SK-N-SH (cell line): Measurements from ENCODE around the gene OAF. TPM values are rescaled to one million over a fixed set of nuclear protein-coding genes. Genes with fewer than 3 reads are reported as not detected.

Source experiments
- CTCF ChIA-PET: fragments of 300-600, 350-600 bp; formaldehyde crosslinking; extraction: SDS; loops from one replicate; lab custom pipeline; 2021; lab: Yijun Ruan, JAX
- POLR2A ChIA-PET: fragments of 350-600 bp; sonication (Branson Sonifier 250); formaldehyde crosslinking; extraction: SDS; loops from one replicate; lab custom pipeline; 2020; ENCODE audit warnings: antibody characterized with exemption, inconsistent platforms; lab: Yijun Ruan, JAX
- DNase-seq: peaks from one replicate; pipeline ENCODE4 v3.0.0; 2012
- H2AFZ ChIP-seq: fragments of 200-600 bp; sonication (generic); 2 replicates; pipeline ENCODE4 v1.8.1; 2016; ENCODE audit warnings: antibody characterized with exemption, mild to moderate bottlenecking, low read depth
- H3F3A ChIP-seq: fragments of 200-600 bp; sonication (generic); replicated peaks from 2 replicates; pipeline ENCODE3; 2016; ENCODE audit warnings: antibody characterized with exemption, mild to moderate bottlenecking; ENCODE audit not compliant: insufficient read depth
- H3K27ac ChIP-seq, 2 experiments: fragments of 200-500 bp in 1 of 2; fragments of 200-600 bp in 1 of 2; sonication (Bioruptor generic) in 1 of 2; sonication (generic), shearing (Covaris generic) in 1 of 2; 2 replicates each; pipeline versions ENCODE4 v1.5.1 to v1.6.1; 2014 to 2016; ENCODE audit warnings: low read depth in 2 of 2, inconsistent platforms in 1 of 2, low read length in 1 of 2, mild to moderate bottlenecking in 1 of 2, mixed read lengths in 1 of 2
- H3K27me3 ChIP-seq: fragments of 200-600 bp; sonication (generic), shearing (Covaris generic); 2 replicates; pipeline ENCODE4 v1.6.1; 2016; ENCODE audit warnings: mixed run types; ENCODE audit not compliant: insufficient read depth
- H3K36me3 ChIP-seq, 2 experiments: fragments of 200-500 bp in 1 of 2; fragments of 200-600 bp in 1 of 2; sonication (Bioruptor generic) in 1 of 2; sonication (generic) in 1 of 2; replicated peaks in 1 of 2; 2 replicates each; pipeline versions ENCODE3 to v1.5.1; 2014 to 2016; ENCODE audit warnings: low read length in 1 of 2, mild to moderate bottlenecking in 1 of 2; ENCODE audit not compliant: insufficient read depth in 2 of 2, control insufficient read depth in 1 of 2
- H3K4me1 ChIP-seq, 2 experiments: fragments of 200-500 bp in 1 of 2; fragments of 200-600 bp in 1 of 2; sonication (Bioruptor generic) in 1 of 2; sonication (generic), shearing (Covaris generic) in 1 of 2; 2 replicates each; pipeline versions ENCODE4 v1.5.1 to v1.6.1; 2014 to 2016; ENCODE audit warnings: low read depth in 1 of 2, low read length in 1 of 2, mixed run types in 1 of 2; ENCODE audit not compliant: insufficient read depth in 2 of 2, control insufficient read depth in 1 of 2
- H3K4me2 ChIP-seq: fragments of 200-600 bp; sonication (generic), shearing (Covaris generic); 2 replicates; pipeline ENCODE4 v1.6.1; 2017; ENCODE audit warnings: mixed run types
- H3K4me3 ChIP-seq, 2 experiments: fragments of 200-500 bp in 1 of 2; fragments of 200-600 bp in 1 of 2; sonication (Bioruptor generic) in 1 of 2; sonication (generic), shearing (Covaris generic) in 1 of 2; 2 replicates each; pipeline versions ENCODE4 v1.5.1 to v1.8.1; 2014 to 2016; ENCODE audit warnings: low read depth in 2 of 2, inconsistent platforms in 1 of 2, low read length in 1 of 2, mild to moderate bottlenecking in 1 of 2, mixed read lengths in 1 of 2, moderate library complexity in 1 of 2
- H3K79me2 ChIP-seq: fragments of 200-600 bp; sonication (generic); 2 replicates; pipeline ENCODE4 v1.8.1; 2017; ENCODE audit warnings: mild to moderate bottlenecking; ENCODE audit not compliant: insufficient read depth
- H3K9ac ChIP-seq: fragments of 200-600 bp; sonication (generic); 2 replicates; pipeline ENCODE4 v1.6.1; 2017; ENCODE audit warnings: mixed run types
- H3K9me2 ChIP-seq: fragments of 200-600 bp; sonication (generic); 2 replicates; pipeline ENCODE4 v1.6.1; 2017; ENCODE audit warnings: mixed run types
- H3K9me3 ChIP-seq: fragments of 200-600 bp; sonication (generic); 2 replicates; pipeline ENCODE4 v1.6.1; 2017; ENCODE audit warnings: mixed run types, mild to moderate bottlenecking, moderate library complexity
- H4K20me1 ChIP-seq: fragments of 200-600 bp; sonication (generic); 2 replicates; pipeline ENCODE4 v1.6.1; 2017; ENCODE audit warnings: mild to moderate bottlenecking, mixed run types; ENCODE audit not compliant: insufficient read depth
- CHD2 ChIP-seq: fragments of 150-350 bp; IDR thresholded peaks from 2 replicates; pipeline ENCODE4 v1.6.1; 2018; ENCODE audit warnings: low read length; ENCODE audit not compliant: partially characterized antibody
- ELF1 ChIP-seq: IDR thresholded peaks from 2 replicates; pipeline ENCODE4 v1.4.0; 2012
- EP300 ChIP-seq, 2 experiments: IDR thresholded peaks; 2 replicates each; pipeline versions ENCODE4 v1.4.0 to v1.6.1; 2012; ENCODE audit warnings: borderline replicate concordance in 1 of 2, low read depth in 1 of 2, low read length in 1 of 2
- FOXJ3 ChIP-seq: sonication (generic); formaldehyde crosslinking; IDR thresholded peaks from 2 replicates; pipeline ENCODE4 v1.5.1; 2020; ENCODE audit warnings: mild to moderate bottlenecking, missing genetic modification reagents
- JUND ChIP-seq: IDR thresholded peaks from 2 replicates; pipeline ENCODE4 v1.4.0; 2012
- MEF2A ChIP-seq: IDR thresholded peaks from 2 replicates; pipeline ENCODE4 v1.4.0; 2012; ENCODE audit warnings: low read depth, borderline replicate concordance
- NFIC ChIP-seq: IDR thresholded peaks from 2 replicates; pipeline ENCODE4 v1.4.0; 2012; ENCODE audit warnings: borderline replicate concordance
- NRF1 ChIP-seq: IDR thresholded peaks from 2 replicates; pipeline ENCODE4 v1.6.1; 2012; ENCODE audit warnings: low read depth, mild to moderate bottlenecking, low read length
- POLR2AphosphoS5 ChIP-seq: IDR thresholded peaks from 2 replicates; pipeline ENCODE4 v1.6.1; 2012; ENCODE audit warnings: low read depth, low read length
- RAD21 ChIP-seq: IDR thresholded peaks from 2 replicates; pipeline ENCODE4 v1.6.1; 2012; ENCODE audit warnings: mild to moderate bottlenecking, low read length
- RFX5 ChIP-seq: IDR thresholded peaks from 2 replicates; pipeline ENCODE4 v1.6.1; 2012; ENCODE audit warnings: mild to moderate bottlenecking, improper control_type of control experiment, low read length
- SIN3A ChIP-seq: IDR thresholded peaks from 2 replicates; pipeline ENCODE4 v1.6.1; 2012; ENCODE audit warnings: low read depth, mild to moderate bottlenecking, low read length, moderate library complexity, borderline replicate concordance
- WGBS: methylation state at CpG from one replicate; pipeline ENCODE4 v1.1.6; 2017; ENCODE audit warnings: low lambda C conversion rate; 5-methylcytosine and 5-hydroxymethylcytosine counted together
- polyA plus RNA-seq, 3 experiments: library from polyadenylated mRNA; depleted of rRNA; stranded (reverse); fragments of >200 nt; gene quantifications; 2 replicates each; pipeline ENCODE4 v1.2.3, GENCODE V29; 2012
- TF ChIP-seq, protein P1 (sequence below): IDR thresholded peaks from 2 replicates; pipeline ENCODE4 v1.4.0; 2012; ENCODE audit warnings: low read depth, borderline replicate concordance
- TF ChIP-seq, protein P2 (sequence below): fragments of 200-600 bp; sonication (generic); IDR thresholded peaks from 2 replicates; pipeline ENCODE4 v1.6.1; 2017; ENCODE audit warnings: antibody characterized with exemption, mild to moderate bottlenecking, moderate library complexity
- TF ChIP-seq, protein P3 (sequence below): IDR thresholded peaks from 2 replicates; pipeline ENCODE4 v1.4.0; 2012; ENCODE audit warnings: low read depth, borderline replicate concordance
- TF ChIP-seq, protein P4 (sequence below): fragments of 150-350 bp; IDR thresholded peaks from 2 replicates; pipeline ENCODE4 v1.6.1; 2016; ENCODE audit warnings: mild to moderate bottlenecking, low read depth, low read length
- TF ChIP-seq, protein P5 (sequence below): IDR thresholded peaks from 2 replicates; pipeline ENCODE4 v1.6.1; 2012; ENCODE audit warnings: mild to moderate bottlenecking, low read depth, low read length, moderate library complexity
- TF ChIP-seq, protein P6 (sequence below): IDR thresholded peaks from 2 replicates; pipeline ENCODE4; 2012

Gene OAF
- polyA plus RNA-seq, 1 of the 3 experiments (the other 2 are of a cell fraction) = 28.0 TPM

DNA sequence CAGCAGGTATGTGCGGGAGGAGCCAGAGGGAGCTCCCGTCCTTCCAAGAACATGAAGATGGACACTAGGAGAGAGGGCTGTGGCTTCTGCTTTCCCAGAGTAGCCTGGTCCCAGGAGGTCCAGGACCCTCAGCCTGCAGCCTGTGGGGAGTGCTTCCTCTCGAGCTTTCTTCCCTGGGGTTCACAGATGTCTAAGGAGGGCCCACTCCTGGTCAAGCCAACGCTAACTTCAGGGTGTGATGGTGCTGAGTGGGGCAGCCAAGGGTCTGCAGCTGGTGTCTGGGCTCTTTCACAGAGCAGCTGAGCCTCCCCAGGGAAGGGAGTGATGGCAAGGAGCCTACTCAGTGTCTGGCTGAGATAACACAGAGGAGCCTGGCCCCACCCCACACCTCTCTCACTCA, 32.4 kb downstream of the OAF start:
- Histone ChIP-seq H3K9me3 (no peaks in the 10 kb centered on the region), H4K20me1 (no peaks in the 10 kb centered on the region), H2AFZ (no peak overlapping the region), H3K4me3 (no peak overlapping the region), H3K27ac (no peak overlapping the region), H3K9me2 (no peaks in the 10 kb centered on the region), H3K4me1 (peaks cover under 1 to 3% of the 10 kb centered on the region in 2 experiments; a peak in 3 of 4 replicates), H3K36me3 (no peaks in the 10 kb centered on the region), H3K27me3 (peaks cover 31% of the 10 kb centered on the region), H3F3A (peaks cover 2% of the 10 kb centered on the region), H3K4me2 (no peak overlapping the region), H3K79me2 (no peaks in the 10 kb centered on the region), H3K9ac (no peak overlapping the region)
- TF ChIP-seq ELF1 (no peak), FOXJ3 (CRISPR knock-in tag) (no peak), CHD2 (no peak), EP300 (IDR thresholded peaks at IDR 0.05; ENCODE audit: borderline replicate concordance in 1 of 2, low read depth in 1 of 2, low read length in 1 of 2) (no peak), SIN3A (no peak), JUND (no peak), POLR2AphosphoS5 (no peak), MEF2A (no peak), NRF1 (no peak), NFIC (no peak), RAD21 (no peak), RFX5 (no peak)
- TF ChIP-seq, protein P1, sequence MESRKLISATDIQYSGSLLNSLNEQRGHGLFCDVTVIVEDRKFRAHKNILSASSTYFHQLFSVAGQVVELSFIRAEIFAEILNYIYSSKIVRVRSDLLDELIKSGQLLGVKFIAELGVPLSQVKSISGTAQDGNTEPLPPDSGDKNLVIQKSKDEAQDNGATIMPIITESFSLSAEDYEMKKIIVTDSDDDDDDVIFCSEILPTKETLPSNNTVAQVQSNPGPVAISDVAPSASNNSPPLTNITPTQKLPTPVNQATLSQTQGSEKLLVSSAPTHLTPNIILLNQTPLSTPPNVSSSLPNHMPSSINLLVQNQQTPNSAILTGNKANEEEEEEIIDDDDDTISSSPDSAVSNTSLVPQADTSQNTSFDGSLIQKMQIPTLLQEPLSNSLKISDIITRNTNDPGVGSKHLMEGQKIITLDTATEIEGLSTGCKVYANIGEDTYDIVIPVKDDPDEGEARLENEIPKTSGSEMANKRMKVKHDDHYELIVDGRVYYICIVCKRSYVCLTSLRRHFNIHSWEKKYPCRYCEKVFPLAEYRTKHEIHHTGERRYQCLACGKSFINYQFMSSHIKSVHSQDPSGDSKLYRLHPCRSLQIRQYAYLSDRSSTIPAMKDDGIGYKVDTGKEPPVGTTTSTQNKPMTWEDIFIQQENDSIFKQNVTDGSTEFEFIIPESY = no peak
- TF ChIP-seq, protein P2, sequence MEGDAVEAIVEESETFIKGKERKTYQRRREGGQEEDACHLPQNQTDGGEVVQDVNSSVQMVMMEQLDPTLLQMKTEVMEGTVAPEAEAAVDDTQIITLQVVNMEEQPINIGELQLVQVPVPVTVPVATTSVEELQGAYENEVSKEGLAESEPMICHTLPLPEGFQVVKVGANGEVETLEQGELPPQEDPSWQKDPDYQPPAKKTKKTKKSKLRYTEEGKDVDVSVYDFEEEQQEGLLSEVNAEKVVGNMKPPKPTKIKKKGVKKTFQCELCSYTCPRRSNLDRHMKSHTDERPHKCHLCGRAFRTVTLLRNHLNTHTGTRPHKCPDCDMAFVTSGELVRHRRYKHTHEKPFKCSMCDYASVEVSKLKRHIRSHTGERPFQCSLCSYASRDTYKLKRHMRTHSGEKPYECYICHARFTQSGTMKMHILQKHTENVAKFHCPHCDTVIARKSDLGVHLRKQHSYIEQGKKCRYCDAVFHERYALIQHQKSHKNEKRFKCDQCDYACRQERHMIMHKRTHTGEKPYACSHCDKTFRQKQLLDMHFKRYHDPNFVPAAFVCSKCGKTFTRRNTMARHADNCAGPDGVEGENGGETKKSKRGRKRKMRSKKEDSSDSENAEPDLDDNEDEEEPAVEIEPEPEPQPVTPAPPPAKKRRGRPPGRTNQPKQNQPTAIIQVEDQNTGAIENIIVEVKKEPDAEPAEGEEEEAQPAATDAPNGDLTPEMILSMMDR = no peak
- TF ChIP-seq, protein P3, sequence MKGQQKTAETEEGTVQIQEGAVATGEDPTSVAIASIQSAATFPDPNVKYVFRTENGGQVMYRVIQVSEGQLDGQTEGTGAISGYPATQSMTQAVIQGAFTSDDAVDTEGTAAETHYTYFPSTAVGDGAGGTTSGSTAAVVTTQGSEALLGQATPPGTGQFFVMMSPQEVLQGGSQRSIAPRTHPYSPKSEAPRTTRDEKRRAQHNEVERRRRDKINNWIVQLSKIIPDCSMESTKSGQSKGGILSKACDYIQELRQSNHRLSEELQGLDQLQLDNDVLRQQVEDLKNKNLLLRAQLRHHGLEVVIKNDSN = no peak
- TF ChIP-seq, protein P4, sequence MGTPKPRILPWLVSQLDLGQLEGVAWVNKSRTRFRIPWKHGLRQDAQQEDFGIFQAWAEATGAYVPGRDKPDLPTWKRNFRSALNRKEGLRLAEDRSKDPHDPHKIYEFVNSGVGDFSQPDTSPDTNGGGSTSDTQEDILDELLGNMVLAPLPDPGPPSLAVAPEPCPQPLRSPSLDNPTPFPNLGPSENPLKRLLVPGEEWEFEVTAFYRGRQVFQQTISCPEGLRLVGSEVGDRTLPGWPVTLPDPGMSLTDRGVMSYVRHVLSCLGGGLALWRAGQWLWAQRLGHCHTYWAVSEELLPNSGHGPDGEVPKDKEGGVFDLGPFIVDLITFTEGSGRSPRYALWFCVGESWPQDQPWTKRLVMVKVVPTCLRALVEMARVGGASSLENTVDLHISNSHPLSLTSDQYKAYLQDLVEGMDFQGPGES = no peak
- TF ChIP-seq, protein P5, sequence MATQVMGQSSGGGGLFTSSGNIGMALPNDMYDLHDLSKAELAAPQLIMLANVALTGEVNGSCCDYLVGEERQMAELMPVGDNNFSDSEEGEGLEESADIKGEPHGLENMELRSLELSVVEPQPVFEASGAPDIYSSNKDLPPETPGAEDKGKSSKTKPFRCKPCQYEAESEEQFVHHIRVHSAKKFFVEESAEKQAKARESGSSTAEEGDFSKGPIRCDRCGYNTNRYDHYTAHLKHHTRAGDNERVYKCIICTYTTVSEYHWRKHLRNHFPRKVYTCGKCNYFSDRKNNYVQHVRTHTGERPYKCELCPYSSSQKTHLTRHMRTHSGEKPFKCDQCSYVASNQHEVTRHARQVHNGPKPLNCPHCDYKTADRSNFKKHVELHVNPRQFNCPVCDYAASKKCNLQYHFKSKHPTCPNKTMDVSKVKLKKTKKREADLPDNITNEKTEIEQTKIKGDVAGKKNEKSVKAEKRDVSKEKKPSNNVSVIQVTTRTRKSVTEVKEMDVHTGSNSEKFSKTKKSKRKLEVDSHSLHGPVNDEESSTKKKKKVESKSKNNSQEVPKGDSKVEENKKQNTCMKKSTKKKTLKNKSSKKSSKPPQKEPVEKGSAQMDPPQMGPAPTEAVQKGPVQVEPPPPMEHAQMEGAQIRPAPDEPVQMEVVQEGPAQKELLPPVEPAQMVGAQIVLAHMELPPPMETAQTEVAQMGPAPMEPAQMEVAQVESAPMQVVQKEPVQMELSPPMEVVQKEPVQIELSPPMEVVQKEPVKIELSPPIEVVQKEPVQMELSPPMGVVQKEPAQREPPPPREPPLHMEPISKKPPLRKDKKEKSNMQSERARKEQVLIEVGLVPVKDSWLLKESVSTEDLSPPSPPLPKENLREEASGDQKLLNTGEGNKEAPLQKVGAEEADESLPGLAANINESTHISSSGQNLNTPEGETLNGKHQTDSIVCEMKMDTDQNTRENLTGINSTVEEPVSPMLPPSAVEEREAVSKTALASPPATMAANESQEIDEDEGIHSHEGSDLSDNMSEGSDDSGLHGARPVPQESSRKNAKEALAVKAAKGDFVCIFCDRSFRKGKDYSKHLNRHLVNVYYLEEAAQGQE = no peak
- TF ChIP-seq, protein P6, sequence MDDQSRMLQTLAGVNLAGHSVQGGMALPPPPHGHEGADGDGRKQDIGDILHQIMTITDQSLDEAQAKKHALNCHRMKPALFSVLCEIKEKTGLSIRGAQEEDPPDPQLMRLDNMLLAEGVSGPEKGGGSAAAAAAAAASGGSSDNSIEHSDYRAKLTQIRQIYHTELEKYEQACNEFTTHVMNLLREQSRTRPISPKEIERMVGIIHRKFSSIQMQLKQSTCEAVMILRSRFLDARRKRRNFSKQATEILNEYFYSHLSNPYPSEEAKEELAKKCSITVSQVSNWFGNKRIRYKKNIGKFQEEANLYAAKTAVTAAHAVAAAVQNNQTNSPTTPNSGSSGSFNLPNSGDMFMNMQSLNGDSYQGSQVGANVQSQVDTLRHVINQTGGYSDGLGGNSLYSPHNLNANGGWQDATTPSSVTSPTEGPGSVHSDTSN = no peak
- 72% methylated on average over 3 of the region's 4 CpGs for WGBS
- CTCF ChIA-PET = interaction anchor here (0.9 to 13.2 kb wide), 9 partner anchors 8 to 72 kb away, joined by 3 to 143 read pairs (median 4); no protein-coding TSS in a partner anchor
- DNase-seq = no peak
- POLR2A ChIA-PET = no interaction called here
